Dermis blood vessel endothelial cell (primary cell): ENCODE measurements around the gene CCDC85C. TPM values are rescaled to one million over a fixed set of nuclear protein-coding genes. Genes with fewer than 3 reads are reported as not detected.
"Not testable (repeated sequence)": the region's sequence is repeated elsewhere in the genome, so short reads cannot be mapped to it uniquely, and the experiment has no call there.

Experiments
- DNase-seq: peaks from one replicate; pipeline ENCODE4 v3.0.0; 2010
- total RNA-seq: library from RNA; depleted of rRNA; stranded (reverse); fragments of >200 nt; gene quantifications from 2 replicates; pipeline ENCODE4 v1.2.3, GENCODE V29; 2014

Gene CCDC85C
- total RNA-seq = 14.5 and 32.4 TPM in 2 replicates

DNA sequence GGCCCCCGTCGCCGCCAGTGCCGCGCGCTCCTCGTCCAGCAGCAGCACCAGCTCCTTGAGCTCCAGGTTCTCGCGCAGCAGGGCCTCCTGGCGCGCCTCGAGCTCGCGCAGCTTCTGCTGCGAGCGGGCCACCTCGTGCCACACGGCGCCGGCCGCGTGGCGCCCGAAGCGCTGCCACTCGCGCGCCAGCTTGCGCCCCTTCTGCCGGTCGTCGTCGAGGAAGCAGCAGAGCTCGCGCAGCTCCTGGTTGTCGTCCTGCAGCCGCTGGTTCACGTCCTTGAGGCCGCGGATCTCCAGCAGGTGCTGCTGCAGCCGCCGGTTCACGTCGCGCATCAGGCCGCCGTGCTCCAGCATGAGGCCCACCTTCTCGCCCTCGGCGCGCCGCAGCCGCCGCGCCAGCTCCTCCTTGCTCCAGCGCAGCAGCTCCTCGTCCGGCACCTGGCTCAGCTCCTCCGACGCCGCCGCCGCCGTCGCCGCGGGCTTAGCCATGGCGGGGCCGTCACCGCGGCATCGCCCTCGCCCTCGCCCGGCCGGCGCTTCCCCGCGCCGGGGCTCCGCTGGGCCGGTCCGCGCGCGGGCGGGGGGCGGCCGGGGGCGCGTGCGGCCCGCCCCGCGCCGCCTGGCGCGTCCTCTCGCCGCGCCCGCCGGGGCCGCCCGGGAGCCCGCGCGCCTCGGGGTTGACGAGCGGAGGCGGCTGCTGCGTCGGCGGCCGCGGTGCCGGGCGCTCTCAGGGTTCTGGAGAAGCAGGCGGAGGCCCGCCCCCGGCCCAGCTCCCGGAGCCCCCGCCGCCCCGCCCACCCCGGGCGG is at the start of gene CCDC85C:
Gene CCDC85C (minus strand): TSS at position 737 of the 807 bp plus-strand sequence. CDS start 248 bp downstream, at position 489.
- DNase-seq = peak; percentile 69

DNA sequence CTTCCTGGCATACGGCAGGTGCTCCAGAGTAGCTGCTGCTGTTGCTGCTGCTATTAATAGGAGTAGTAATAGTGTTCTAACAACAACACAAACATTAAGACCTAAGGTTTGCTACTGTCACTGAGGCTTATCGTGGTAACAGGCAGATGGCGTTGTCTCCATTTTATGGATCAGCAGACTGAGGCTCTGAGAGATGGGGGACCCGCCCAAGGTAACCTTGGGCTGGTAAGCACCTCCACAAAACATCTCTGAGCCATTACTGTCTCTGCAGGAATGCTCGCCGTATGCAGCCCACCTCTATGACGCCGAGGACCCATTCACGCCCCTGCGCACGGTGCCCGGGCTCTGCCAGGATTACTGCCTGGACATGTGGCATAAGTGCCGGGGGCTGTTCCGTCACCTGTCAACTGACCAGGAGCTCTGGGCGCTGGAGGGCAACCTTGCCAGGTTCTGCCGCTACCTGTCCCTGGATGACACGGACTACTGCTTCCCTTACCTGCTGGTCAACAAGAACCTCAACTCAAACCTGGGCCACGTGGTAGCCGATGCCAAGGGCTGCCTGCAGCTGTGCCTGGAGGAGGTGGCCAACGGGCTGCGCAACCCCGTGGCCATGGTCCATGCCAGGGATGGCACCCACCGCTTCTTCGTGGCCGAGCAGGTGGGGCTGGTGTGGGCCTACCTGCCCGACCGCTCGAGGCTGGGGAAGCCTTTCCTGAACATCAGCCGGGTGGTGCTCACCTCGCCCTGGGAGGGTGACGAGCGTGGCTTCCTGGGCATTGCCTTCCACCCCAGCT is 48.1 kb upstream of the CCDC85C start:
- no peak for DNase-seq

DNA sequence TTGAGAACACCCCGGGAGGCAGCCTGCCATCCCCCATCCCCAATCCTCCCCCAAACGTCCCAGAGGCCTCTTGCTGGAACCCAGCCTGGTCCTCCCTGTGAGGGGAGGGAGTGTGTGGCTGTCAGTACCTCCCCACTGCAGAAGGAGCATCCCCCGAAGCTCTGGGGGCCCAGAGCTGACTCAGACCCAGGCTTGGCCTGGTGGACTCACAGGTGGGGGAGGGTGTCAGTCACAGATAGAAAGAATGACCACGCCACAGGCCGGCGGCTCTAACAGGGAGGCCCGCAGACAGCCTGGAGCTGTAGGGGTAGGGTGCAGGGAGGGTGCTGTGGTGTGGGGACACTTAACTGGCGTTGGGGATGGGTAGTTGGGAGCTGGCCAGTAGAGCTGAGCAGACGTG is 46.2 kb upstream of the CCDC85C start:
- no peak for DNase-seq

DNA sequence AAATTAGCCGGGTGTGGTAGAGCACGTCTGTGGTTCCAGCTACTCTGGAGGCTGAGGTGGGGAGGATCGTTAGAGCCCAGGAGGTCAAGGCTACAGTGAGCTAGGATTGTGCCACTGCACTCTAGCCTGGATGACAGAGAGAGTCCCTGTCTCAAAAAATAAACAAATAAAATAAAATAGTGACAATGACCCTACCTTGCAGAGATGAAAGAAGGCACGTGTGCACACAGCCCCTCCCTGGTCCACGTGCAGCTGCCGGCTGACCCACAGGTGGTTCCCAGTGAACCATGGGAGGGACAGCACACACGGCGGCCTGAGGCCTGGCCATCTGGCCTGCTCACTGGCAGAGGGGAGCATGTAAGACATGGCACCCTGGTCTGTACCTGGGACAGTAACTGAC is 45.6 kb upstream of the CCDC85C start:
- no peak for DNase-seq

DNA sequence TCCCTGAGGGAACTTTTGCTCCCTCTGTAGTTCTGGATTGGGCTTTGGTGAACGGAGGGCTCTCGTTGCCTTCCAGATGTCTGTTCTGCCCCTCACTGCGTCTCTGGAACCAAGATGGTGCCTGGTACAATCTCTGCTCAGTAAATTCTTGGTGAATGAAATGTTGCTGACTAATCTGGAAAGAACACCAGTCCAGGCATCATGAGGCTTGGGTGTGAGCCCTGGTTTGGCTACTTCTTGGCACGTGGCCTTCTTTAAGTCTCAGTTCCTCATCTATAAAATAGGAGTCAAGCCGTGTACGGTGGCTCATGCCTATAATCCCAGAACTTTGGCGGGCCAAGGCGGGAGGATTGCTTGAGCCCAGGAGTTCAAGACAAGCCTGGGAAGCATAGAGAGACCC is 45.2 kb upstream of the CCDC85C start:
- DNase-seq = no peak

DNA sequence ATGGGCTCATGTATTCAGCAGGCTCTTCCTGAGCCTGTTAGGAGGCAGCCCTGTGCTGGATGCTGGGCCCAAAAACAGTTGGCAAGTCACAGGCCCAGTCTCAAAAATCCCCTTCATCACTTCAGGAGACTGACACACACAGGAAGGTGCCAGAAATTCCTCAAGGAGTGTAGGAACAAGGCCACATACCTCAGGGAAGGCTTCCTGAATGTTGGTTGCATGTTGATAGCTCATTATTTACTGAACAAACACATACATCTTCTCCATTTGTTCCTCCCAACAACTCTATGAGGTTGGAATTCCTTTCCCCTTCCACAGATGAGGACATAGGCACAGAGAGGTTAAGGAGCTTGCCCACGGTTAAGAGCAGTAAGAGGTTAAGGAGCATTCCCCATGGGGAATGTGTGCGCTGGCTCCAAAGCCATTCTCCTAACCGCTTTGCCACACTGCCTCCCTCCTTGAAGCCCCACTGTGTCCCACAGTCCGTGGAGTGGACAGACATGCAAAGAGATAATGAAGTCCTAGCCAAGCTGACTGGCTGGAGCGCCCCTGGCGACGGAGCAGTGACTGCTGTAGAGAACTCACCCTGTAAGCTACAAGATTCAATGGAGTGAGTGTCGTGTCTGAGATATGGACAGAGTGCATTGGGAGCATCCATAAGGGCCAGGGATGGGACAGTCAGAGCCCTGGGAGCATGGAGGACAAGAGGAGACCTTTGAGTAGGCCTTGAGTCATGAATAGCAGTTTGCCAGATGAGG is 44.2 kb upstream of the CCDC85C start:
- DNase-seq = peak; percentile 10

DNA sequence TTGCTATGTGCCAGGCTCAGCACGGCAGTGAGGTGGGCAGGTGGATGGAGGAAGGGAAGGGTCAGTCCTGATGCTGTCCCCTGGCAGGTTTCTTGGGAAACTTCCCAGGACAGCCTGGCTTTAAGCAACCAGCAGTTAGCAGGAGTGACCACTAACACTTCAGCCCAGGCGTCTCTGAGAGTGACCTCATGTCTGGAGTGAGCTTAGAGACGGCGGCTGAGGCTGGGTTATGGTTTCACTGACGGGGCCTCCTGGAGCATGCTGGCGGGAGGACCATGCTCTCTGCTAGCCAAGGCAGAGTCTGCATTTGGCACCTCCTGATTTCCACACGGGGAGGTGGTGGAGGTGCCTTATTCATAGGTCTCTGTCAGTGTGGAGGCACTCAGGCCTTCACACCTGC is 43.4 kb upstream of the CCDC85C start:
- DNase-seq = no peak

DNA sequence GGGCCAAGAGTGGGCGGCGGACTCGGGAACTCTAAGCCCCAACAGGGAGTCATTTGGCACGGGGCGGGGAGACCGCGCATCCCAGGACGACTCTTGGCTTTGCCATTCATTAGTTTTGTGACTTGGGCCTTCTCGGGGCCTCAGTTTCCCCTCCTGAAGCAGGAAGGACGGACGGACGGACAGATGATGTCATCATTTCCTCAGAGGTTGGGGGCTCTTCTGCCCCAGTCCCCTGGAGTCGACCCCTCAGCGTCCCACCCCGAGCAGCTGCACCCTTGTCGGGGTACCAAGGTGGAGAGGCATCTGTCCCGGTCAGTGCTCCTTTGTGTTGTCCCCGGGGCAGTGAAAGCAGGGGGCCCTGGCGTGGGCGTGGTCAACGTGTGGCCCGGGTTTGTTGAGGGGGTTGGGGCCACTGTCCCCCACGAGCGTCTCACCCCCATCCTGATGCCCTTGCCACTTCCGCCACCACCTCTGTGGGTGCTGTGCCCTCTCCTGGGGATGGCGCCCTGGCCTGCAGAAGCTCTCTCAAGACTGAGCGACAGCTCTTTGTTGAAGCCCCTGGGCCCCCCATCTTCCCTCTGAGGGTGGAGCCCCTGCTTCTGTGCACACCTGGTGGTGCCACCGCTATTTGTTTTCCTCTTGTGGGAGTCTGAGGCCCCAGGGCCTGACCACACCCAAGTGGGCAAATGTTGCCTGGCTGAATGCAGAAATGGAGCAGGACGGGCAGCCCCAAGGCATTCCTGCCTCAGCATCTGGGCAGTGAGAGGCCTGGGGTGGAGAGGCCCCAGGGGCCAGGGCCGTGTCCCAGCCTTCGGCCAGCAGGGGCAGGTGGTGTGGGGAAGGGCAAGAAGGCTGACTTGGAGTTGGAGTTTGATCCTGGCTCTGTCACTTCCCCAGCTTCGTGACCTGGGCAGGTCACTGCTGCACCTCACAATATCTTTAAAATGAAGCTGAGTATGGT is 41.8 kb upstream of the CCDC85C start:
- no peak for DNase-seq

DNA sequence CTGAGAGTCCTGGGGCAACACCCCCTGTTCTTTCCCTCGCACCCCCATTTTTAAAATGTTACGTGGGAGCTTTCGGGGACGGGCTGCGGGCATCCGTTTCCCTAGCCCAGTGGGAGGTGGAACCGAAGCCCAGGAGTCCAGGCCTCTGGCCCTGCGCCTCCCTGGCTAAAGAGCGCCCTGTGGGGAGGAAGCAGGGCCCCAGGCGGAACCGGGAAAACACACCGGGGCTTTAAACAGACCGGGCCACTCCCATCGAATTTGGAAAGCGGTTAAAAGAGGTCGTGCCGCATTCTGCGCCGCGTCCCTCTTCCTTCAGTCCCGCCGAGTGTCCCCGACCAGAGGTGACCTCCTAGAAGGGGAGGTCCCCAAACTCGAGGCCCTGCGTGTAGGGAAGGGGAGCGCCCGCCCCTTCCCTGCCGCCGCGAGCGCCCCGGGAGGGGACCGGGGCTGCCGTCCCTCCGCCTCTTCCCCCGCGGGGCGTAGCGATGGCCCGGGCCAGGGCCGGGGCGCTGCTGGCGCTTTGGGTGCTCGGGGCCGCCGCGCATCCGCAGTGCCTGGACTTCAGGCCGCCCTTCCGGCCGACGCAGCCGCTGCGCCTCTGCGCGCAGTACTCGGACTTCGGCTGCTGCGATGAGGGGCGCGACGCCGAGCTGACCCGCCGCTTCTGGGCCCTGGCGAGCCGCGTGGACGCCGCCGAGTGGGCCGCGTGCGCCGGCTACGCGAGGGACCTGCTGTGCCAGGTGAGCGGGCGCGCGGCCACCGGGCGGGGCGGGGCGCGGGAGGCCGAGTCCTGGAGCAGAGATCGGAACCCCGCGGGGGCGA is 40.9 kb upstream of the CCDC85C start, which contains the start of gene HHIPL1:
Gene HHIPL1 (plus strand): TSS at position 407 of the 822 bp plus-strand sequence. CDS start 79 bp downstream, at position 486.
- peak; percentile 47 for DNase-seq

DNA sequence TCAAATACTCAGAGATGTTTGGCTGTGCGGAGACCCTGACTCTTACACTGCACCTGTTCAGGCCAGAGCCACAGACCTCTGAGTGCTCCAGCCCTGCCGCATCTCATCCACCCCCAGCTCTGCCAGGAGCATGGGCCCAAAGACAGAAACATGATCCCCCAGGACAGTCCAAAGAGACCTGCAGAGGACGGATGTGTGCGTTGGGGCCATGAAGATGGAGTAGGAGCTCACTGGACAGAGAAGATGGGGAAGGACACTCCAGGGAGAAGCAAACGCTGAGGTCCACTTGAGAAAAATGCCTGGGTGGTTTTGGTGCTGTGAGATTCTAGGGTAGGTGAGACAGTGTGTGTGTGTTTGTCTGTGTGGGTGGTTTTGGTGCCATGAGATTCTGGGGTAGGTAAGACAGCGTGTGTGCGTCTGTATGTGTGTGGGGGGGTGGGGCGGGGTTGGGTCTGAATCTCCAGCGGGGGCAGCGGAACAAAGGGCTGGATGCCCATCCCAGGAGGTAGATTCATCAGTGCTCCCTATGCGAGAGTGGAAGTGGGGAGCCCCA is 40.1 kb upstream of the CCDC85C start:
- DNase-seq = no peak

DNA sequence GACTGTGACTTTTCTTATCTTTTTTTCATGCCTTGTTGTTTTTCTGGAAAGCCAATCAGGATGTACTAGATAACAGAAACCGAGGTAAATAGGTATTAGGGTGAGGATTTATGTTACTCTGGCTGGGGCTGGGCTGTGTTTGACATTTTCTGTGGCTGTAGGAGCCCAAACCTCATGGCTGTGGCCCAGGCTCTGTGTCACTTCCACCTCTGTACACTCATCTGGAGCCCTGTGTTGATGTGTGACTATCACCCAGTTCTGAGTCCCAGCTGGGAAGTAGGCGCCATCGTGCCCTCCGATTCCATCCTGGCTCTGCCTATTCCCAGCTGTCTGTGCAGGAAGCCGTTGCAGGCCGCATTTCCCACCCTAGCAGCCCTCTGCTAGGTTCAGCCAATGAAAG is 39.3 kb upstream of the CCDC85C start:
- DNase-seq = no peak

DNA sequence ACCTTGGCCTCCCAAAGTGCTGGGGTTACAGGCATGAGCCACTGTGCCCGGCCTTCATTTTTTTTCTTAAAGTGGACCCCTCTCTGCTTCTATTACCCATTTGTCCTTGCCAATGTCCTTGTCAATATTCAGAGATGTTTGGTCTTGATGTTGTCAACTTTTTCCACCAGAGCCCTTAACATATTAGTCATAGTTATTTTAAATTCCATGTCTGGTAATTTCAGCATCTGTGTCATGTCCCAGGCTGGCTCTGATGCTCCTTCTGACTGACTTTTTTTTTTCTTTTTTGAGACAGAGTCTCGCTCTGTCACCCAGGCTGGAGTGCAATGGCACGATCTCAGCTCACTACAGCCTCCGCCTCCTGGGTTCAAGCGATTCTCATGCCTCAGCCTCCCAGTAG is 38.8 kb upstream of the CCDC85C start:
- not testable (repeated sequence) for DNase-seq

DNA sequence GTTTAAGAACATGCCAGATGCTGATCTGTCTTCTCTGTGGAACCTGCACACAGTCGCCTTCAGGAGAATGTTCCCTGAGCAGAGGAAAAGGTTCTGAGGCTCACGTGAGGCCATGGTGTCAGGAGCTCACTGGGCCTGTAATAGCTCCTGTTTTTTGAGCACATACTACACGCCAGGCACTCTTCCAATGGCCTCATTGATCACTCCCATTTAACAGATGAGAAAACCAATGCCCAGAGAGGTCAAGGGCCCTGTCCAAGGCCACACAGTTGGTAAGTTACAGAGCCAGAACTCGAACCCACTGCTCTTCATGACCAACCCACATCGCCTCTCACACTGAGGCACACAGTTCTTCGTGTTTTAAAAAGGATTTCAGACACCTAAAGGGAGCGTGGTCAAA is 33.6 kb upstream of the CCDC85C start:
- no peak for DNase-seq

DNA sequence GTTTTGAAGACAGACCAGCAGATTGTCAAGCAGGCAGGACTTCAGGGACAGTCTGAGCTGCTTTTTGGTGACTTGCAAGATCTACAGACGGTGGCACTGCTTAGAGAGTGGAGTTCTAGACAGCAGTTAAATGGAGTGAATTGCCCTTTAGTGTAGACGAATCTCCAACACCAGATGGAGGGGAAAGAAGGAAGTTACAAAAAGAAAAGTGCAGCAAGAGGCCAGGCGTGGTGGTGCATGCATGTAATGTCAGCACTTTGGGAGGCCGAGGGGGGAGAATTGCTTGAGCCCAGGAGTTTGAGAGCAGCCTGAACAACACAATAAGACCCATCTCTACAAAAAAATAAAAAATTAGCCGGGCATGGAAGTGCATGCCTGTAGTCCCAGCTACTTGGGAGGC is 32.5 kb upstream of the CCDC85C start:
- no peak for DNase-seq

DNA sequence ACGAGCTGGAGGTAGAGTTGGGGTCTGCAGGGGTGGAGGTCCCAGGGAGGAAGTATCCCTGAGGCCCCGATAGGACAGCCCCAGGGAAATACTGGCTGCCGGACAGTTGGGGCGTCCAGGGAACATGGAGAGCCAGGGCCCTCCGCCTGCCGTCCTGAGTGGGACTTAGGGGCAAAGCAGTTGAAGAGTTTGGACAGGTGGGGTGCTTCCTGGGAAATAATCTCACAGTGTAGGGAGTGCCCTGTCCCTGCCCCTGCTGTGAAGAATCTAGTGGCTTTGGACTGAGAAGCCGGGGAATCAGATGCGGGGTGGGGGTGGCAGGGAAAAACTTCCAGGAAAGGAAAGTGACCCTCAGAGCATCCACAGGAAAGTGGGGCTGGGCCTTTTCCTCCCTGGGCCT is 31.1 kb upstream of the CCDC85C start:
- no peak for DNase-seq

DNA sequence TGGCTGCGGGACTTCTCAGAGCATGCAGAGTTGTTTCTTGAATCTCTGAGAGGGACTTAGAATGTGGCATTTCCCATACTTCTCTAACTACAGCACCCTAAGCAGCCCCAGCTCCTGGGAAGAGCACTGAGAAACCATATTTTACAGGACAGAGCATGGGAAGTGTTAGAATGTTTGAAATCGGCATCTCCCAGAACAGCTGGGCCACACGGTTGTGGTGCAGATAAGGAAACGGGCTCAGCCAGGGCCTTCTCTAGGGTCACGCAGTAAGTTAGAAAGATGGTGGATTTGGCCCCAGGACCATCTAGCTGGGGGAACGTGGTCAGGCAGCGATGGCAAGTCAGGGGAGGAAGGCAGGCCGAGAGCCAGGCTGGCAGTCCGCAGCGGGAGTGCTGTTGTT is 30.4 kb upstream of the CCDC85C start:
- no peak for DNase-seq

DNA sequence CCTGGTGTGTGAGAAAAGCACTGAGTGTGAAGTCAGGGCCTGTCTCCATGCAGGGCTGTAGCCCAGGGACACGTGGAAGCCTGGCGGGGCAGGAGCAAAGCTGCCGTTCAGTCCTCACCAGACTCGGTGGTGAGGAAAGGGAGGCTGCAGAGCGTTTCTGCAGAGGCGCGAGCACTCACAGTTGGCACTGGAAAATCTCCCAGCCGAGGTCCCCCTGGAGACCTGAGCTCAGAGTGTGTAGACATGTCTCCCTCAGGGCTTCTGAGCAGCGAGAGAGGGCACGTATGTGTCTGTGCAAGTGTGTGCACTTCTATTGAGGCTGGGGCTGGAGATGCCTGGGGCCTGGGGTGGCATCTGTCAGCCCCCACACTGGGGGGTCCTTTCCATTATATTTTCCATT is 29.9 kb upstream of the CCDC85C start:
- DNase-seq = no peak

DNA sequence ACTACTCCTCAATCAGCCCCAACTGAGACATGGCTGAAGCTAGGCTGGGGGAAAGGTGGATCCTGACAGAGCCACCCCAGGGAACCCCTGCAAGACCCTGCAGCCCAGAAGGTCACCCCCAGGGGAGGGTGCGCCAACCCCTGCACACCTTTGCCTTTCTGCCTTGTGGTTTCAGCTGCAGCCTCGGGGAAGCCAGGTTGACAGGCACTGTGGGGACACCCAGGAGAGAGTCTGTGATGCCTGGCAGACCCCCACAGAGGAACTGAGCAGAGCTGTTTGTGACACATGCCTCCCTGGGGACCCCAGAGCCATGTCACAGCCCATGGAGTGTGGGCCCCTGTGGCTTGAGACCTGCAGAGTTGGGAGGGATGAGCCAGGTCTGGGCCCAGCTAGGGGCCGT is 29.1 kb upstream of the CCDC85C start:
- DNase-seq = no peak

DNA sequence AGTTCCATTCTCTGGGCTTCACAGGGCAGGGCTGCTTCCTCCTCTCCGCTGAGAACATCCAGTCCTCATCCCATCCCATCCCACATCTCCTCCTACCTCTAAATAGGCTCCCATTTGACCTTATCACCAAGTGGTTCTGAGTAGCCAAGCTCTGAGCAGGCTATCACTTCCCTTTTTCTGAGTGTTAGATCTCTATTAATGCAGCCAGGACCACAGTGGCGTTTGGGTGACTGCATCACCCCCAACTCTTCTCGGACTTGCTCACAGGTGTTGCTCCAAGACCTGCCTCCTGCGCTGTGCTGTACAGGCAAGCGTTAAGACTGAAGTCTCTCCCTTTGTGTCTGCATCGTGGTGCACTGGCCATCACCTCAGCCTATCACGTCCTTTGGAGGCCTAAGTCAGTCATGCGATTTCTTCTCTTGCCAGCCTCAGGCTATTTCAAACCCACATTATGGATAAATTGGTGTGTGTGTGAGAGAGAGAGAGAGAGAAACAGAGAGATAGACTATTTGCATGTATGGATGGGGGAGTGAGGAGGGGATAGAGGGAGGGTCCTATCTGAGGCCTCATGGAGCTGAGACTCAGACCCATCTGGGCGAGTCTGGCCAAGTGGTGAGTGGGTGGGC is 28.5 kb upstream of the CCDC85C start:
- DNase-seq = no peak

DNA sequence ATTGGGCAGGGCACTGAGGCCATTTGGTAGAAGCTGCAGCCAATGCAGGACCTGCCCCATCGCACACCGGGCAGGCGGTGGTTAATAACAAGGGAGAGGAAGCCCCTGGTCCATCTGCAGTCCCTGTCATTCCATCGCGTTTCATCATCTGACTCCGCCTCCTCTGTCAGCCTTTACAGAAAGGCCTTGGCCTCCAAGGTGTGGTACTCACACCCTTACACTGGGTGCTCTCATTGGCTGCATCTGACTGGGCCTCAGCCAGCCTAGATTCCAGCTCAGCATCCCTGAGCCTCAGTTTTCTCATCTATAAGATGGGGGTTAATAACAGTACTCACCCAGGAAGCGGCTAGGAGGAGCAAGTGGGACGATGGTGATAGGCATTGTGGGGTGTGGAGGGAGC is 26.2 kb upstream of the CCDC85C start:
- DNase-seq = no peak
